ENCODE measurements around the gene TMEM131. TPM values are rescaled to one million over a fixed set of nuclear protein-coding genes. Genes with fewer than 3 reads are reported as not detected.

The TMEM131 gene
- total RNA-seq, 1 donor from 2014 or later = 35.3 TPM

DNA sequence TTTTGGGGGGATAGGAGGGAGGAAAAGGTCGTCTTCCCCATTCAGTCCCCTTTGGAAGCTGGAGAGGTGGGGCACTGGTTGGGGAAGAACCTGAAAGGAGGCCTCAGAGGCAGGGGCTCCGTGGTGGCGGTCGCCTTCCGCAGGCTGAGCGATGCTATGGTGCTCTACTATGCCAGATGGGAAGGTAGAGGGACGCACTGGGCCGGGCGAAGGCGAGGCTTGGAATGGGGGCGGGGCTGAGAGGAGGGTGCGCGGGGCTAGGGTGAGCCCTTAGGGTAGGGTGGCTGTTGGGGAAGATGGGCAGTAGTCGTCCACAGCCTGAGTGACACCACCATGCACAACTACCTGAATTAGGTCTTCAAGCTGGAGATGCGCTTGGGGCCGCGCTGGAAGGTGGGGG, 271.2 kb downstream of the TMEM131 start:
- H3K4me2 ChIP-seq (ENCODE audit: low read length) = no peak overlapping the region
- H3K9ac ChIP-seq (ENCODE audit: low read length) = no peak overlapping the region
- H3K4me1 ChIP-seq (ENCODE audit: insufficient read depth, low read length) = no peaks in the 10 kb centered on the region
- DNase-seq (ENCODE audit: low read depth) = no peak
- Mint-ChIP-seq H3K36me3 (ENCODE audit: low read depth, unreplicated experiment) (peaks cover 7% of the 10 kb centered on the region), H3K4me3 (ENCODE audit: unreplicated experiment) (no peak overlapping the region), H3K27me3 (ENCODE audit: low read depth, unreplicated experiment) (peaks cover 20% of the 10 kb centered on the region), H3K27ac (ENCODE audit: unreplicated experiment) (no peak overlapping the region), H3K9me3 (ENCODE audit: unreplicated experiment) (peaks cover 12% of the 10 kb centered on the region), H3K4me1 (ENCODE audit: low read depth, unreplicated experiment) (peaks cover 3% of the 10 kb centered on the region)
- peaks cover 2% of the 10 kb centered on the region for H3K27me3 ChIP-seq (ENCODE audit: insufficient read depth, low read length)
- H2AFZ ChIP-seq (ENCODE audit: low read depth, low read length) = no peak overlapping the region
- TF ChIP-seq, protein P1, sequence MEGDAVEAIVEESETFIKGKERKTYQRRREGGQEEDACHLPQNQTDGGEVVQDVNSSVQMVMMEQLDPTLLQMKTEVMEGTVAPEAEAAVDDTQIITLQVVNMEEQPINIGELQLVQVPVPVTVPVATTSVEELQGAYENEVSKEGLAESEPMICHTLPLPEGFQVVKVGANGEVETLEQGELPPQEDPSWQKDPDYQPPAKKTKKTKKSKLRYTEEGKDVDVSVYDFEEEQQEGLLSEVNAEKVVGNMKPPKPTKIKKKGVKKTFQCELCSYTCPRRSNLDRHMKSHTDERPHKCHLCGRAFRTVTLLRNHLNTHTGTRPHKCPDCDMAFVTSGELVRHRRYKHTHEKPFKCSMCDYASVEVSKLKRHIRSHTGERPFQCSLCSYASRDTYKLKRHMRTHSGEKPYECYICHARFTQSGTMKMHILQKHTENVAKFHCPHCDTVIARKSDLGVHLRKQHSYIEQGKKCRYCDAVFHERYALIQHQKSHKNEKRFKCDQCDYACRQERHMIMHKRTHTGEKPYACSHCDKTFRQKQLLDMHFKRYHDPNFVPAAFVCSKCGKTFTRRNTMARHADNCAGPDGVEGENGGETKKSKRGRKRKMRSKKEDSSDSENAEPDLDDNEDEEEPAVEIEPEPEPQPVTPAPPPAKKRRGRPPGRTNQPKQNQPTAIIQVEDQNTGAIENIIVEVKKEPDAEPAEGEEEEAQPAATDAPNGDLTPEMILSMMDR (IDR thresholded peaks at IDR 0.05; ENCODE audit: insufficient read depth, low read depth, low read length) = no peak
- no peak for TF ChIP-seq EZH2 (IDR thresholded peaks at IDR 0.05; ENCODE audit: insufficient read depth, low read length)
- no peaks in the 10 kb centered on the region for H3K9me3 ChIP-seq (ENCODE audit: insufficient read depth, low read depth, low read length)
- H3K36me3 ChIP-seq (ENCODE audit: insufficient read depth, low read length) = no peaks in the 10 kb centered on the region
- no peak for FAIRE-seq
- H4K20me1 ChIP-seq (ENCODE audit: insufficient read depth, low read length) = no peaks in the 10 kb centered on the region
- no peaks in the 10 kb centered on the region for H3K79me2 ChIP-seq (ENCODE audit: insufficient read depth, low read length)
- H3K4me3 ChIP-seq (ENCODE audit: insufficient read depth, low read depth, low read length) = no peak overlapping the region
- H3K27ac ChIP-seq (ENCODE audit: low read depth, low read length) = no peak overlapping the region

DNA sequence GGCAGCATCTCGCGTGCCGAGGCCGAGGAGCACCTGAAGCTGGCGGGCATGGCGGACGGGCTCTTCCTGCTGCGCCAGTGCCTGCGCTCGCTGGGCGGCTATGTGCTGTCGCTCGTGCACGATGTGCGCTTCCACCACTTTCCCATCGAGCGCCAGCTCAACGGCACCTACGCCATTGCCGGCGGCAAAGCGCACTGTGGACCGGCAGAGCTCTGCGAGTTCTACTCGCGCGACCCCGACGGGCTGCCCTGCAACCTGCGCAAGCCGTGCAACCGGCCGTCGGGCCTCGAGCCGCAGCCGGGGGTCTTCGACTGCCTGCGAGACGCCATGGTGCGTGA, 271.7 kb downstream of the TMEM131 start:
- H3K4me3 Mint-ChIP-seq (ENCODE audit: unreplicated experiment) = no peak overlapping the region
- H3K4me3 ChIP-seq (ENCODE audit: insufficient read depth, low read depth, low read length) = no peak overlapping the region
- H3K9me3 ChIP-seq (ENCODE audit: insufficient read depth, low read depth, low read length) = no peaks in the 10 kb centered on the region
- H3K4me2 ChIP-seq (ENCODE audit: low read length) = no peak overlapping the region
- H3K36me3 Mint-ChIP-seq (ENCODE audit: low read depth, unreplicated experiment) = peaks cover 7% of the 10 kb centered on the region
- TF ChIP-seq EZH2 (IDR thresholded peaks at IDR 0.05; ENCODE audit: insufficient read depth, low read length) = peak; percentile 25
- TF ChIP-seq, protein P1 (IDR thresholded peaks at IDR 0.05; ENCODE audit: insufficient read depth, low read depth, low read length) = no peak
- no peak overlapping the region for H3K9ac ChIP-seq (ENCODE audit: low read length)
- no peaks in the 10 kb centered on the region for H3K36me3 ChIP-seq (ENCODE audit: insufficient read depth, low read length)
- no peaks in the 10 kb centered on the region for H4K20me1 ChIP-seq (ENCODE audit: insufficient read depth, low read length)
- no peak for FAIRE-seq
- H2AFZ ChIP-seq (ENCODE audit: low read depth, low read length) = peak overlapping the region; percentile 4
- H3K4me1 ChIP-seq (ENCODE audit: insufficient read depth, low read length) = no peaks in the 10 kb centered on the region
- peaks cover 2% of the 10 kb centered on the region for H3K27me3 ChIP-seq (ENCODE audit: insufficient read depth, low read length)
- no peaks in the 10 kb centered on the region for H3K79me2 ChIP-seq (ENCODE audit: insufficient read depth, low read length)
- H3K27ac ChIP-seq (ENCODE audit: low read depth, low read length) = no peak overlapping the region
- H3K4me1 Mint-ChIP-seq (ENCODE audit: low read depth, unreplicated experiment) = peaks cover 3% of the 10 kb centered on the region
- H3K27ac Mint-ChIP-seq (ENCODE audit: unreplicated experiment) = no peak overlapping the region
- H3K27me3 Mint-ChIP-seq (ENCODE audit: low read depth, unreplicated experiment) = peaks cover 23% of the 10 kb centered on the region
- DNase-seq (ENCODE audit: low read depth) = no peak
- peaks cover 12% of the 10 kb centered on the region for H3K9me3 Mint-ChIP-seq (ENCODE audit: unreplicated experiment)

DNA sequence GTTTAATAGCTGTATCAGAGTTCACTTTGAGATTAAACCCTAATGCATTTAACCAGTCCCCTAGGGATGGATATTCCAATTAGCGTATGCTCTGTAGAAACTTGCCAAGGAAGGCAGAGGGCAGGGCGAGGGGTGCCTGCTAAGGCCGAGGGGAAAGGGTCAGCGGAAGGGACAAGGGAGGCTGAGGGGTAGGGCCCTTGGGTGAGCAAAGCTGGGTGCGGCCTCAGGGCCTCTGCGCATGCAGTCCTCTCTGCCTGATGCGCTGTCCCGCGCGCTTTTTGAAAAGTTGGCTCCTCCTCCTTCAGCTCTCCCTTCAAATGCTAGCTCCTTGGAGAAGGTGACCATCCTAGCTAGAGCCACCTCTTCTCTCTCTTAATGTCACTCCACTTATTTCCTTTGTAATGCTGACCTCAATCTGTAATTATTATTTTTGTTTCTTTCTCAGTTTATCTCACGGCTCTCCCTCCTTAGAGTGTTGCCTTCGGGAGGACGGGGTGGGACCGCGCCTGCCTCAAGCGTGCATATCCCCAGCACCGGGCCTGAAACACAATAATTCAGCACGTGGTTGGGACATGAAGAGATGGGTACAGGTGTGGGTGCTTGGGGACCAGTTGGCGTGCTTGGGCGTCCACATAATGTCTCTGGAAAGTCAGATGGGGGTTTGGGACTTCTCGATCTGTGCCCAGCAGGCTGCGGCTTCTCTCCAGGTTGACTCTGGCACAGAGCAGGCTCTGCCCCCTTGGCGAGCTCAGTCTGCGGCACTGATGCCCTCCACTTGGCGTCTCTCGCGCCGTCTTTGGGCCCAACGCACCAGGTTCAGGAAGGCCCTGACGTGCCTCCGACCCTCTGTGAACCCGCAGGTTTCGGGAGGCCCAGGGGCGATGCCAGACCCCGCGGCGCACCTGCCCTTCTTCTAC, 272.3 kb downstream of the TMEM131 start:
- H2AFZ ChIP-seq (ENCODE audit: low read depth, low read length) = peak overlapping the region; percentile 4

More for the DNA sequence above, 272.3 kb downstream of the TMEM131 start:
- Histone ChIP-seq H3K4me1 (ENCODE audit: insufficient read depth, low read length) (no peaks in the 10 kb centered on the region), H3K27ac (ENCODE audit: low read depth, low read length) (no peak overlapping the region), H3K4me3 (ENCODE audit: insufficient read depth, low read depth, low read length) (no peak overlapping the region), H3K4me2 (ENCODE audit: low read length) (no peak overlapping the region), H3K79me2 (ENCODE audit: insufficient read depth, low read length) (no peaks in the 10 kb centered on the region), H3K9me3 (ENCODE audit: insufficient read depth, low read depth, low read length) (no peaks in the 10 kb centered on the region), H3K27me3 (ENCODE audit: insufficient read depth, low read length) (peaks cover 2% of the 10 kb centered on the region), H3K36me3 (ENCODE audit: insufficient read depth, low read length) (no peaks in the 10 kb centered on the region), H3K9ac (ENCODE audit: low read length) (no peak overlapping the region), H4K20me1 (ENCODE audit: insufficient read depth, low read length) (no peaks in the 10 kb centered on the region)
- Mint-ChIP-seq H3K4me3 (ENCODE audit: unreplicated experiment) (no peak overlapping the region), H3K36me3 (ENCODE audit: low read depth, unreplicated experiment) (peaks cover 7% of the 10 kb centered on the region), H3K9me3 (ENCODE audit: unreplicated experiment) (peaks cover 12% of the 10 kb centered on the region), H3K27ac (ENCODE audit: unreplicated experiment) (no peak overlapping the region), H3K27me3 (ENCODE audit: low read depth, unreplicated experiment) (peaks cover 29% of the 10 kb centered on the region), H3K4me1 (ENCODE audit: low read depth, unreplicated experiment) (peaks cover 3% of the 10 kb centered on the region)
- no peak for TF ChIP-seq EZH2 (IDR thresholded peaks at IDR 0.05; ENCODE audit: insufficient read depth, low read length)
- TF ChIP-seq, protein P1 (IDR thresholded peaks at IDR 0.05; ENCODE audit: insufficient read depth, low read depth, low read length) = no peak
- DNase-seq (ENCODE audit: low read depth) (no peak), FAIRE-seq (no peak)

Measured in astrocyte (in vitro differentiated cells and primary cell).